Nephron (organoid): ENCODE data around the gene AQP12A.
"Not testable (repeated sequence)": the region's sequence is repeated elsewhere in the genome, so short reads cannot be mapped to it uniquely, and the experiment has no call there.

Source experiments
- H3K27ac Mint-ChIP-seq, 3 experiments: 2 replicates each; pipeline ENCODE4 v1.8.0; 2020; ENCODE audit warnings: mixed read lengths in 3 of 3, mild to moderate bottlenecking in 2 of 3, moderate library complexity in 1 of 3
- H3K27me3 Mint-ChIP-seq: 2 replicates; pipeline ENCODE4 v1.8.0; 2021; ENCODE audit warnings: low read depth, mild to moderate bottlenecking, moderate library complexity, mixed read lengths
- H3K36me3 Mint-ChIP-seq: 2 replicates; pipeline ENCODE4 v1.8.0; 2020; ENCODE audit warnings: low read depth, mixed read lengths
- H3K4me1 Mint-ChIP-seq: 2 replicates; pipeline ENCODE4 v1.8.0; 2020; ENCODE audit warnings: mixed read lengths
- H3K4me3 Mint-ChIP-seq, 3 experiments: 2 replicates each; pipeline ENCODE4 v1.8.0; 2020; ENCODE audit warnings: mild to moderate bottlenecking in 3 of 3, mixed read lengths in 3 of 3, moderate library complexity in 2 of 3
- H3K9me3 Mint-ChIP-seq: 2 replicates; pipeline ENCODE4 v1.8.0; 2020; ENCODE audit warnings: mixed read lengths
- CTCF ChIP-seq, 3 experiments: fragments of 200-600 bp; sonication (generic); IDR thresholded peaks; one replicate each; pipeline ENCODE4 v1.5.0; 2021; ENCODE audit warnings: antibody characterized with exemption in 3 of 3; ENCODE audit not compliant: unreplicated experiment in 3 of 3

The AQP12A gene

DNA sequence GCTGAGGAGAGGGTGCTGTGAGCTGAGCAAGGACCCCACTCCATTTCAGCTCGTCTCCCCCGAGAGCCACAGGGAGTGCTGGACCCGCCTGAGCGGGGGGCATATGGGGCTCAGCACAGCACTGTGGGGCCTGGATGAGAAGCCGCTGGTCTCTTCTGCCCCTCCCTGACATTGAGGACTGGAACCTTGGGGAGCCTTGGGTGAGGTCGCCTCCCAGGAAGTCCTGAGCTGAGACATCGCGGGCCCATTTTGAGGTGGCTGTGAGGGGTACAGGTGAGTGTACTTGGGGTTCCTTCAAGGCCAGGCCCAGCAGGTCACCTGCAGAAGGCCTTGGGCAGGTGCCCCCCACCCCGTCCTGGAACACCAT is 3.1 kb upstream of the AQP12A start:
- no peak overlapping the region for H3K27ac Mint-ChIP-seq

DNA sequence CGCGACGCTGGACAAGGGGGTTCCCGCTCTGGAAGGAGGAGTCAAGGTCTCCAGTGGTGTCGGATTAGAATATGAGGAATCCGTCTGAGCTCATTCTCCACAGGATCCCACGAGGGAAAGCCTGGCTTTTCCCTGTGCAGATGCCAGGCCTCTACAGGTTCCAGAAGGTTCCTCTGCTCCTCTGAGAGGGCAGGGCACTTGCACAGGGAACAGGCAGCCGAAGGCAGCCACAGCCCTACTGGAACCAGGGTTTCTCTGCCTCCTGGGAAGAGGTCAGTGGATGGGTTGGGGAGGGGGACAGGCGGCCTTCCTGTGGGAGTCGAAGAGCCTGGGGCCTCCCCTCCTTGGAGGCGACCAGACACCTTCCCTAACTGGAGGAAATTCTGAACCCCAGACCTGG is 1.7 kb upstream of the AQP12A start:
- Mint-ChIP-seq H3K4me1 (peaks cover 11% of the 10 kb centered on the region), H3K27ac (no peak overlapping the region), H3K9me3 (no peaks in the 10 kb centered on the region), H3K36me3 (no peaks in the 10 kb centered on the region), H3K27me3 (no peaks in the 10 kb centered on the region), H3K4me3 (no peak overlapping the region)
- TF ChIP-seq CTCF (IDR thresholded peaks at IDR 0.05; ENCODE audit: unreplicated experiment in 3 of 3): no peak

More for the DNA sequence above, 3.1 kb upstream of the AQP12A start:
- Mint-ChIP-seq H3K4me3 (no peak overlapping the region), H3K9me3 (no peaks in the 10 kb centered on the region), H3K36me3 (no peaks in the 10 kb centered on the region), H3K27me3 (no peaks in the 10 kb centered on the region), H3K4me1 (peaks cover 11% of the 10 kb centered on the region)
- no peak for TF ChIP-seq CTCF (IDR thresholded peaks at IDR 0.05; ENCODE audit: unreplicated experiment in 3 of 3)

DNA sequence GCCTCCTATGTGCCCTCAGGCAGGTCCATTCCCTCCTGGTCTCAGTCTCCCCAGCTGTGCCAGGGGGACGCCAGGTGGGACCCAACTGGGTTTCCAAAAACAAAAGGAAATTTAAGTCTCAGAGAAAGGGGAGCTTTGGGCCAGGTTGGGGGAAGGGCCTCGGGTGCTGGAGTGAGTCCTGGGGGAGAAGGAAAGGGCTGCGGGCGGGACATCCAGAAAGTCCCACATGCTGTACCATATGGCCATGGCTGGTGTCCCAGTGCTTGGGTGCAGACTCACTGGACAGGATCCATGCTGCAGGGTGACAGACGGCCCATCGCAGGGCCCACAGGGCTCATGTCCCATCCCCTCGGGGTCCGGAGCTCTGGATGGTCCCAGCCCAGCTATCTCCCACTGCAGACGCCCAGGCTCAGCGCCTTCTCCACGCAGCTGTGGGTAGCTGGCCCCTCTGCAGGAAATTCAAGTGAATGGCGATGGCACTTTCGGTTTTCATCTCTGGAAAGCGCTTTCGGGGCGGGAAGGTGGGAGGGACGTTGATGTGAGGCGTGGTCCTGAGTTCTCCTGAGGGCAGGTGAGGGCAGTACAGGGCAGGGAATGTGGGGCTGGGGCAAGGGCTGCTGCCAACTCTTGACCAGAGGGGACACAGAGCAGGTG is 1.1 kb upstream of the AQP12A start:
- H3K9me3 Mint-ChIP-seq, H3K4me3 Mint-ChIP-seq, H3K27me3 Mint-ChIP-seq, H3K27ac Mint-ChIP-seq, H3K36me3 Mint-ChIP-seq: not testable (repeated sequence)
- peaks cover 11% of the 10 kb centered on the region for H3K4me1 Mint-ChIP-seq

- H3K9me3 Mint-ChIP-seq, H3K27ac Mint-ChIP-seq, H3K36me3 Mint-ChIP-seq, H3K4me3 Mint-ChIP-seq, H3K27me3 Mint-ChIP-seq: not testable (repeated sequence)
- H3K4me1 Mint-ChIP-seq: peaks cover 10% of the 10 kb centered on the region
Measured at GRCh38 chr2:240691075-240691427, 615 bp upstream of the AQP12A start.

- not testable (repeated sequence) for H3K4me1 Mint-ChIP-seq, H3K27ac Mint-ChIP-seq, H3K4me3 Mint-ChIP-seq, H3K27me3 Mint-ChIP-seq, H3K36me3 Mint-ChIP-seq, H3K9me3 Mint-ChIP-seq
Measured at GRCh38 chr2:240692583-240693561, 1.2 kb downstream of the AQP12A start.

DNA sequence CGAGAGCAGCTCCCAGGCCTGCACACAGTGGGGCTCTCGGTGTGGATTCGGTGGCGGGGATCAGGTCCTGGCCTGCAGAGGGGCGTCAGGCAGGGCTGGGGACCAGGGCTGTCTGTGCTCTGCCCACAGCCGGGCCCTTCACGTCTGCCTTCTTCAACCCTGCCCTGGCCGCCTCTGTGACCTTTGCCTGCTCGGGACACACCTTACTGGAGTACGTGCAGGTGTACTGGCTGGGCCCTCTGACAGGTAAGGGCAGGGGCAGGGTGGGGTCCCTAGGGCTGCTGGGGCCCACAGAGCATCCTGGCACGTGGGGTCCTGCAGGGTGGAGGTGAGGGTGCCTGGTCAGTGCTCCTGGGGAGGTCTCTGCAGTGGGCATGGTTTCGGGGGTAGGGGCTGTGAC is 2.6 kb downstream of the AQP12A start:
- not testable (repeated sequence) for H3K27me3 Mint-ChIP-seq, H3K4me1 Mint-ChIP-seq, H3K36me3 Mint-ChIP-seq, H3K27ac Mint-ChIP-seq, H3K9me3 Mint-ChIP-seq, H3K4me3 Mint-ChIP-seq

DNA sequence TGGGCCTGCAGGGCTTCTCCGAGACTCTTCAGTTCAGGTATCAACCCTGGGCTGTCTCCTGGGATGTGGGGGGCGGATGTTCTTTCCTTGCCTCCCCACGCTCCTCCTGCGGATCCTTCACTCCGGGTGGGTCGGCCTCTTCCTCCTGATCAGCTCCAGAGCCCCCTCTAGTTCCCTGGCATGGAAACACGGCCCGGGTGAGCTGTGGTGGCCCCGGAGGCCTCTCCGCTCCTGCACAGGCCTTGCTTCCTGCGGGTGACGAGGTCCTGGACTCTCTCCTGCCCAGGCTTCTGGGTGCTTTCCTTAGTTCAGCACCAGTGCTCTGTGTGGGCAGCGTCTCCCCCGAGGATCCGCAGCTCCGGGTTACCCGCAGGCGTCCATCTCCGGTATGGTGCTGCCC is 3.9 kb downstream of the AQP12A start:
- H3K27me3 Mint-ChIP-seq, H3K36me3 Mint-ChIP-seq, H3K27ac Mint-ChIP-seq, H3K4me1 Mint-ChIP-seq, H3K9me3 Mint-ChIP-seq, H3K4me3 Mint-ChIP-seq: not testable (repeated sequence)

- not testable (repeated sequence) for H3K4me3 Mint-ChIP-seq, H3K4me1 Mint-ChIP-seq, H3K9me3 Mint-ChIP-seq, H3K36me3 Mint-ChIP-seq, H3K27ac Mint-ChIP-seq, H3K27me3 Mint-ChIP-seq
Measured at GRCh38 chr2:240696469-240696868, 4.8 kb downstream of the AQP12A start.

GRCh38 chr2:240698852-240699561 is 7.3 kb downstream of the AQP12A start:
- not testable (repeated sequence) for H3K27ac Mint-ChIP-seq, H3K4me3 Mint-ChIP-seq, H3K4me1 Mint-ChIP-seq, H3K27me3 Mint-ChIP-seq, H3K9me3 Mint-ChIP-seq, H3K36me3 Mint-ChIP-seq

DNA sequence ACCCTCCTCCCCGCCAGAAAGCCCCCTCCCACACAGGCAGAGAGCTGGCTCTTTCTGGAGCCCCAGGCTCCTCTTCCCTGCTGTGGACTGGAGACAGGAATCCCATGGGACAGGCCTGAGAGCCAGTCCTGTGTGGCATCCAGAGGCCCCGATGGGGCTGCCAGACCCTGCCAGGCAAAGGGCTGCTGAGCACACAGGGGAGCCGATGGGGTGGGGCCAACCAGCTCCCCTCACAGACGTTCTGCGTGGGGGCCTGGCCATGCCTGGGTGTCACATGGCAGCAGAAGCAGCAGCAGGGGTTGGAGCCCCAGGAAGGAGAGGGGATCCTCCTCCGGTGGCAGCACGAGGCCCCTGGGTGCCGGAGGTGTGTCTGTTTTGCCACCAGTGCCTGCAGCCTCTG is 8.2 kb downstream of the AQP12A start:
- H3K27ac Mint-ChIP-seq, H3K4me1 Mint-ChIP-seq, H3K27me3 Mint-ChIP-seq, H3K4me3 Mint-ChIP-seq, H3K36me3 Mint-ChIP-seq, H3K9me3 Mint-ChIP-seq: not testable (repeated sequence)

DNA sequence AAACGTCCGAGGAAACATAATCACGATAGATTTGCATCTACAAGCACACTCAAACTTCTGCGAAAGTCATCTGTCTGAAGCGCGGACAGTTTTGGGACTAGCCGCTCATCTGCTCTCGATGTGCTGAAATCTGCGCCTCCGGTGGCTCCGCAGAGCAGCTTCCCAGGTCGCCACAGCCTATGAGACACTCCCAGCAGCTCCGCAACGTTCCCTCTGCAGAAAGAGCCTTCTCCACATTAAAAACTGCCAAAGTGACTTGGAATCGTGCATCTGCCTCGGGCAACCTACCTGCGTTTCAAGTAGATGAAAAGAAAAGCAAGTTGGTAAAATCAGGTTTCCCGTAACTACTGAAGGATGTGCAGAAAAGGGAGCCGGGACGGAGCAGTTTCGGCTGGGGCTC is 8.9 kb downstream of the AQP12A start:
- not testable (repeated sequence) for H3K27ac Mint-ChIP-seq, H3K9me3 Mint-ChIP-seq, H3K4me1 Mint-ChIP-seq, H3K4me3 Mint-ChIP-seq, H3K27me3 Mint-ChIP-seq, H3K36me3 Mint-ChIP-seq
